CD14-positive monocyte (primary cell): Measurements from ENCODE around the gene PRR36. TPM values are rescaled to one million over a fixed set of nuclear protein-coding genes. Genes with fewer than 3 reads are reported as not detected.

Experiments
- DNase-seq, 3 donors: peaks; one replicate each; pipeline ENCODE4 v3.0.0-alpha.2; 2011 to 2022
- H2AFZ ChIP-seq: 2 replicates; pipeline ENCODE4 v1.6.0; 2012; ENCODE audit warnings: mild to moderate bottlenecking, low read depth, low read length, inconsistent platforms; ENCODE audit not compliant: insufficient read depth, poor library complexity, severe bottlenecking
- H3K27ac ChIP-seq, 2 donors: 1 replicate in 1 of 2; 2 replicates in 1 of 2; pipeline ENCODE4 v1.5.1; 2012 to 2013; ENCODE audit warnings: low read length in 2 of 2, control low read depth in 1 of 2, inconsistent platforms in 1 of 2, low read depth in 1 of 2, mild to moderate bottlenecking in 1 of 2
- H3K27me3 ChIP-seq, 2 donors: one replicate each; pipeline versions ENCODE4 v1.6.0 to v1.6.1; 2011 to 2013; ENCODE audit warnings: low read length in 2 of 2; ENCODE audit not compliant: control insufficient read depth in 2 of 2, insufficient read depth in 2 of 2
- H3K36me3 ChIP-seq, 2 donors: replicated peaks in 1 of 2; 1 replicate in 1 of 2; 2 replicates in 1 of 2; pipeline versions ENCODE4 v1.5.1 to v1.6.1; 2012 to 2013; ENCODE audit warnings: low read length in 2 of 2, control low read depth in 1 of 2, inconsistent platforms in 1 of 2, mild to moderate bottlenecking in 1 of 2; ENCODE audit not compliant: insufficient read depth in 2 of 2, control insufficient read depth in 1 of 2
- H3K4me1 ChIP-seq, 2 donors: 1 replicate in 1 of 2; 2 replicates in 1 of 2; pipeline versions ENCODE4 v1.5.1 to v1.6.1; 2012 to 2013; ENCODE audit warnings: low read length in 2 of 2, control low read depth in 1 of 2, inconsistent platforms in 1 of 2, mild to moderate bottlenecking in 1 of 2, moderate library complexity in 1 of 2; ENCODE audit not compliant: insufficient read depth in 2 of 2, control insufficient read depth in 1 of 2
- H3K4me2 ChIP-seq: replicated peaks from 2 replicates; pipeline ENCODE3; 2012; ENCODE audit warnings: low read length, moderate library complexity, mild to moderate bottlenecking; ENCODE audit not compliant: poor library complexity, severe bottlenecking; ENCODE audit errors: extremely low read depth
- H3K4me3 ChIP-seq, 3 experiments: fragments of 200-600 bp in 1 of 3; sonication (generic) in 1 of 3; replicated peaks in 1 of 3; 1 replicate in 2 of 3; 2 replicates in 1 of 3; pipeline ENCODE4 v1.5.1; 2011 to 2013; ENCODE audit warnings: low read length in 3 of 3, mild to moderate bottlenecking in 3 of 3, control low read depth in 2 of 3, low read depth in 2 of 3, inconsistent platforms in 1 of 3, moderate library complexity in 1 of 3
- H3K79me2 ChIP-seq: 2 replicates; pipeline ENCODE4 v1.6.0; 2012; ENCODE audit warnings: mild to moderate bottlenecking, control low read depth, inconsistent platforms, low read length, moderate library complexity; ENCODE audit not compliant: insufficient read depth
- H3K9ac ChIP-seq: 2 replicates; pipeline ENCODE4 v1.6.0; 2017; ENCODE audit warnings: low read length, mild to moderate bottlenecking; ENCODE audit not compliant: insufficient read depth, poor library complexity, severe bottlenecking
- H3K9me3 ChIP-seq, 2 donors: replicated peaks in 1 of 2; 1 replicate in 1 of 2; 2 replicates in 1 of 2; pipeline versions ENCODE4 v1.5.1 to v1.6.1; 2012 to 2013; ENCODE audit warnings: low read length in 2 of 2, control low read depth in 1 of 2; ENCODE audit not compliant: control insufficient read depth in 1 of 2, insufficient read depth in 1 of 2
- H4K20me1 ChIP-seq: 2 replicates; pipeline ENCODE4 v1.6.0; 2012; ENCODE audit warnings: mild to moderate bottlenecking, low read length, control low read depth, moderate library complexity; ENCODE audit not compliant: insufficient read depth
- H3K27ac Mint-ChIP-seq, 7 donors: one replicate each; pipeline ENCODE4 v1.8.0; 2020; ENCODE audit warnings: mild to moderate bottlenecking in 7 of 7, mixed read lengths in 7 of 7, moderate library complexity in 6 of 7, inconsistent platforms in 2 of 7
- H3K27me3 Mint-ChIP-seq, 3 donors: one replicate each; pipeline ENCODE4 v1.8.0; 2021 to 2022; ENCODE audit warnings: low read depth in 3 of 3, mild to moderate bottlenecking in 3 of 3, mixed read lengths in 3 of 3, moderate library complexity in 3 of 3, inconsistent platforms in 1 of 3
- H3K36me3 Mint-ChIP-seq, 2 donors: one replicate each; pipeline ENCODE4 v1.8.0; 2020; ENCODE audit warnings: mixed read lengths in 2 of 2, inconsistent platforms in 1 of 2, mild to moderate bottlenecking in 1 of 2
- H3K4me1 Mint-ChIP-seq: one replicate; pipeline ENCODE4 v1.8.0; 2020; ENCODE audit warnings: mild to moderate bottlenecking, mixed read lengths
- H3K4me3 Mint-ChIP-seq, 2 donors: one replicate each; pipeline ENCODE4 v1.8.0; 2020; ENCODE audit warnings: mild to moderate bottlenecking in 2 of 2, mixed read lengths in 2 of 2, moderate library complexity in 1 of 2
- H3K9me3 Mint-ChIP-seq, 7 donors: one replicate each; pipeline ENCODE4 v1.8.0; 2020 to 2022; ENCODE audit warnings: mixed read lengths in 7 of 7, mild to moderate bottlenecking in 6 of 7, moderate library complexity in 6 of 7, inconsistent platforms in 2 of 7
- CTCF ChIP-seq: fragments of 200-600 bp; IDR thresholded peaks from one replicate; pipeline ENCODE4 v1.8.0; 2022; ENCODE audit warnings: antibody characterized with exemption, mild to moderate bottlenecking
- WGBS: methylation state at CpG from one replicate; pipeline ENCODE4 v1.1.5; 2013; ENCODE audit warnings: missing lambda C conversion rate; ENCODE audit not compliant: insufficient coverage; 5-methylcytosine and 5-hydroxymethylcytosine counted together
- intact Hi-C, 2 donors: fragments of 100-400 bp; cut with micrococcal nuclease; formaldehyde crosslinking; loops; one replicate each; pipeline versions ENCODE4 v1.15.0 to v1.15.1; 2023
- polyA plus RNA-seq, 3 donors: library from polyadenylated mRNA; depleted of rRNA in 1 of 3; unstranded in 2 of 3; stranded (reverse) in 1 of 3; fragments of 300-500 nt in 2 of 3; fragments of >200 nt in 1 of 3; fragmentation: Illumina TruSeq in 2 of 3; gene quantifications; 1 replicate in 2 of 3; 2 replicates in 1 of 3; pipeline ENCODE4 v1.2.3, GENCODE V29; 2012 to 2021

The PRR36 gene
- polyA plus RNA-seq, 3 donors, result not detected

DNA sequence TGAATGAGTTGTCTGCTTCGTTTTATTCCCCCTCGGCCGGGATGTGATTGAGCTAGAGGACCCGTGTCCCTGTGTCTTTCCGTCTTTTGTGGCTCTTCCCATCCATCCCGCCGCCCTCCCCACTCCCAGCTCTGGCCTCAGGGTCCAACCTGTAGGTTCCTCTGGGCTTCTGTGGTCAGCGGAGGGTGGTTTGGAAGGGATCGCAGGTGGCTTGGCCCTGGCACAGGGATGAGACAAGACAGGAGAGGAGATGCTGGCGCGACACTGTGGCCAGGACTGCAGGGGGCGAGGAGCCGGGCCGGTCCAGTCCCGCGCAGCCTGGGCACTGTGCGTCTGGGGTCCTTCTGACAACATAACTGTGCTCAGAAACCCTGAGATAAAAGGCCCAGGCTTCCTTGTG, 42.2 kb downstream of the PRR36 start:
- Histone ChIP-seq H3K27me3 (peaks cover 0 to 4% of the 10 kb centered on the region in 2 donors), H3K4me1 (peaks cover 15 to 22% of the 10 kb centered on the region in 2 donors), H3K4me2 (no peak overlapping the region), H4K20me1 (no peaks in the 10 kb centered on the region), H2AFZ (no peak overlapping the region), H3K9me3 (no peaks in the 10 kb centered on the region), H3K9ac (no peak overlapping the region), H3K79me2 (peaks cover 5% of the 10 kb centered on the region), H3K36me3 (no peaks in the 10 kb centered on the region), H3K27ac (no peak overlapping the region), H3K4me3 (no peak overlapping the region)
- Mint-ChIP-seq H3K27me3 (peaks cover 8 to 15% (median 11%) of the 10 kb centered on the region in 3 donors), H3K4me1 (peaks cover 25% of the 10 kb centered on the region), H3K36me3 (no peaks in the 10 kb centered on the region), H3K4me3 (no peak overlapping the region), H3K27ac (no peak overlapping the region), H3K9me3 (peaks cover 0 to 4% (median 0%) of the 10 kb centered on the region in 7 donors)
- whole genome bisulfite sequencing, result 97% methylated on average over 9 of the region's 17 CpGs
- no peak for DNase-seq
- TF ChIP-seq CTCF, result no peak
- intact Hi-C loops, result no loop called here

- Histone ChIP-seq H3K9me3 (no peaks in the 10 kb centered on the region), H3K79me2 (peaks cover 5% of the 10 kb centered on the region), H3K27ac (no peak overlapping the region), H3K4me2 (no peak overlapping the region), H3K36me3 (no peaks in the 10 kb centered on the region), H3K9ac (peak overlapping the region; percentile 67), H3K4me3 (no peak overlapping the region), H3K27me3 (peaks cover 0 to 4% of the 10 kb centered on the region in 2 donors), H3K4me1 (peaks cover 15 to 22% of the 10 kb centered on the region in 2 donors), H4K20me1 (no peaks in the 10 kb centered on the region), H2AFZ (no peak overlapping the region)
- Mint-ChIP-seq H3K27me3 (peaks cover 13 to 19% (median 15%) of the 10 kb centered on the region in 3 donors), H3K4me1 (peaks cover 25% of the 10 kb centered on the region), H3K4me3 (no peak overlapping the region), H3K27ac (peak overlapping the region in 2 of 7 donors; percentile 40 to 79), H3K9me3 (peaks cover 0 to 4% (median 0%) of the 10 kb centered on the region in 7 donors), H3K36me3 (no peaks in the 10 kb centered on the region)
- no peak for TF ChIP-seq CTCF
- no peak for DNase-seq
- intact Hi-C loops, result no loop called here
- WGBS, result 91% methylated on average over 7 of the region's 10 CpGs
Measured at GRCh38 chr19:7831452-7831851, 42.7 kb downstream of the PRR36 start.
